Right cardiac atrium (tissue), 5 donors: ENCODE measurements around the gene OR2G6. TPM values are rescaled to one million over a fixed set of nuclear protein-coding genes. Genes with fewer than 3 reads are reported as not detected.
A peak's percentile ranks its signal among the peaks of the same experiment; 100 is the strongest.
"Not testable (repeated sequence)": the region's sequence is repeated elsewhere in the genome, so short reads cannot be mapped to it uniquely, and the experiment has no call there.

Experiments
- ATAC-seq, 2 donors: fragments of 200-7000 bp; cut with Tn5 transposase; one replicate each; pipeline versions ENCODE4 v1.8.0 to v1.9.1; 2020; ENCODE audit warnings: moderate library complexity in 2 of 2, mild to moderate bottlenecking in 1 of 2
- DNase-seq, 3 donors: peaks; one replicate each; pipeline ENCODE4 v3.0.0-alpha.2; 2020
- H3K27ac ChIP-seq: one replicate; pipeline ENCODE4 v1.5.1; 2013; ENCODE audit warnings: mild to moderate bottlenecking, low read length, control low read depth, moderate library complexity
- H3K27me3 ChIP-seq: one replicate; pipeline ENCODE4 v1.6.1; 2013; ENCODE audit not compliant: control insufficient read depth, insufficient read depth
- H3K4me1 ChIP-seq: one replicate; pipeline ENCODE4 v1.6.1; 2013; ENCODE audit warnings: low read length; ENCODE audit not compliant: control insufficient read depth, insufficient read depth
- H3K4me3 ChIP-seq: one replicate; pipeline ENCODE4 v1.5.1; 2013; ENCODE audit warnings: low read length, control low read depth
- H3K9me3 ChIP-seq: one replicate; pipeline ENCODE4 v1.6.1; 2013; ENCODE audit warnings: low read length; ENCODE audit not compliant: control insufficient read depth
- WGBS: extraction: QIAGEN DNeasy Blood & Tissue Kit; methylation state at CpG from one replicate; pipeline ENCODE4 v1.1.7; 2013; 5-methylcytosine and 5-hydroxymethylcytosine counted together
- intact Hi-C, 4 donors: fragments of 100-400 bp; cut with DNase I; formaldehyde crosslinking; loops; one replicate each; pipeline versions ENCODE4 v1.11.0 to v1.14.0; 2022 to 2023
- polyA plus RNA-seq: library from polyadenylated mRNA; stranded (reverse); fragments of 200-250 nt; gene quantifications from one replicate; pipeline ENCODE4 v1.2.3, GENCODE V29; 2013
- total RNA-seq, 4 donors: library from RNA; stranded (reverse); fragmentation: NEBNext Ultra II Directional; extraction: Animal tissue kit (Norgen Biotek cat#: 25700); gene quantifications; one replicate each; pipeline ENCODE4 v1.2.1, GENCODE V29; 2021
- donor health status: healthy with polysubstance abuse.
- donor health status: DM: no; HTN: yes; CAD: no.
- donor health status: DM: no; HTN: no; CAD: no.
- donor health status: DM: no; HTN: yes; CAD: no; lungs with severe emphysema.
- donor health status: DM: yes; HTN: yes; CAD: no.

OR2G6 gene
- total and polyA plus RNA-seq, 5 donors = not detected

DNA sequence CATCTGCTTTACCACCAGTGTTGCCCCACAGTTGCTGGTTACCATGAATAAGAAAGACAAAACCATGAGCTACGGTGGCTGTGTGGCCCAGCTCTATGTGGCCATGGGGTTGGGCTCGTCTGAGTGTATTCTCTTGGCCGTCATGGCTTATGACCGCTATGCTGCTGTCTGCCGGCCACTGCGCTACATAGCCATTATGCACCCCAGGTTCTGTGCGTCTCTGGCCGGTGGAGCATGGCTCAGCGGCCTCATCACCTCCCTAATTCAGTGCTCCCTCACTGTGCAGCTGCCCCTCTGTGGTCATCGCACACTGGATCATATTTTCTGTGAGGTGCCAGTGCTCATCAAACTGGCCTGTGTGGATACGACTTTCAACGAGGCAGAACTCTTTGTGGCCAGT lies 14.0 kb downstream of the OR2G6 start:
- intact Hi-C loops = no loop called here
- H3K4me3 ChIP-seq = no peak overlapping the region
- 84% methylated on average over 12 of the region's 12 CpGs for WGBS
- H3K9me3 ChIP-seq = no peaks in the 10 kb centered on the region
- H3K27me3 ChIP-seq = no peaks in the 10 kb centered on the region
- H3K27ac ChIP-seq = no peak overlapping the region
- DNase-seq (no peak), ATAC-seq (no peak)
- H3K4me1 ChIP-seq = no peaks in the 10 kb centered on the region

GRCh38 chr1:248537449-248537848 lies 29.6 kb downstream of the OR2G6 start:
- ATAC-seq, H3K4me1 ChIP-seq, H3K9me3 ChIP-seq, H3K27ac ChIP-seq, H3K4me3 ChIP-seq, intact Hi-C loops, H3K27me3 ChIP-seq, DNase-seq: not testable (repeated sequence)

- no CpG with 5 or more reads among the region's 2 CpGs for WGBS
- H3K27ac ChIP-seq, DNase-seq, intact Hi-C loops, H3K27me3 ChIP-seq, H3K9me3 ChIP-seq, H3K4me3 ChIP-seq, H3K4me1 ChIP-seq, ATAC-seq: not testable (repeated sequence)
Observed at GRCh38 chr1:248547383-248547782, 39.5 kb downstream of the OR2G6 start.

DNA sequence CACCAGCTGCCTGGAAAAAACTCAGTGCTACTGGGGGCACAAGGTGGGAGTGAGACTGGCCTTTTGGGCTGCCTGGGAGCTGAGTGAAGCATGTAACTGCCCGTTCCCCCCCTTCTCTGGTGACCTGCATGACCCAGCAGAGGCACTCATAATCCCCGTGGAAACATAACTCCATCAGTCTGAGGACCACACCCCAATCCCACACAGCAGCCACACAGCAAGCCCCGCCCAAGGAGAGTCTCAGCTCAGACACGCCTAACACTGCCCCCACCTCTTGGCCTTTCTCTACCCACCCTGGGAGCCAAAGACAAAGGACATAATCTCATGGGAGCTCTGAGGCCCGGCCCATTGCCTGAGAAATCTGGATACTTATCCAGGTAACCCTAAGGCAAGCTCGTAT lies 43.2 kb downstream of the OR2G6 start:
- DNase-seq, H3K4me1 ChIP-seq, intact Hi-C loops, H3K4me3 ChIP-seq, ATAC-seq, H3K27ac ChIP-seq, H3K27me3 ChIP-seq, H3K9me3 ChIP-seq: not testable (repeated sequence)
- no CpG with 5 or more reads among the region's 6 CpGs for WGBS

DNA sequence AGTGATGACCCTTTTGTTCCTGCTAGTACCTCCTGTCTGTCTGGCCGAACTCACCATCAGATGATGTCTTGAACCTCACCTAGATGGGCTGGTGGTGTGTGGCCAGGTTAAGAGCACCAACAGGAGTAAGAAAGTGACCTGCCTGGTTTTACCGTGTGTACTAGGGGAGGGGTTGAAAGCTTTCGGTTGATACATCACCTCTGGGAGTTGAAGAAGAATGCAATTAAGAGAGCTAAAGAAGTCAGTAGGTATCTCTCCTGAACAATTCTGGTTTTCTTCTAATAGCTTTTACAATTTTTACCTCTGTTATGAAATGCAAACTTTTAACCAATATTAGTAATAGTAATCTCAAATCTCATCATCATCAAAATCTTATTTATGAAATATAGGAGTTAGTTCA lies 54.8 kb downstream of the OR2G6 start, which contains the start of gene OR2T29:
TSS of gene OR2T29 (minus strand) at position 101 of the 400 bp plus-strand sequence. CDS start 3,281 bp downstream, outside the sequence.
- H3K27me3 ChIP-seq, H3K4me3 ChIP-seq, H3K4me1 ChIP-seq, ATAC-seq, H3K9me3 ChIP-seq, H3K27ac ChIP-seq, DNase-seq, intact Hi-C loops: not testable (repeated sequence)
- WGBS = 80% methylated on average over 3 of the region's 3 CpGs

DNA sequence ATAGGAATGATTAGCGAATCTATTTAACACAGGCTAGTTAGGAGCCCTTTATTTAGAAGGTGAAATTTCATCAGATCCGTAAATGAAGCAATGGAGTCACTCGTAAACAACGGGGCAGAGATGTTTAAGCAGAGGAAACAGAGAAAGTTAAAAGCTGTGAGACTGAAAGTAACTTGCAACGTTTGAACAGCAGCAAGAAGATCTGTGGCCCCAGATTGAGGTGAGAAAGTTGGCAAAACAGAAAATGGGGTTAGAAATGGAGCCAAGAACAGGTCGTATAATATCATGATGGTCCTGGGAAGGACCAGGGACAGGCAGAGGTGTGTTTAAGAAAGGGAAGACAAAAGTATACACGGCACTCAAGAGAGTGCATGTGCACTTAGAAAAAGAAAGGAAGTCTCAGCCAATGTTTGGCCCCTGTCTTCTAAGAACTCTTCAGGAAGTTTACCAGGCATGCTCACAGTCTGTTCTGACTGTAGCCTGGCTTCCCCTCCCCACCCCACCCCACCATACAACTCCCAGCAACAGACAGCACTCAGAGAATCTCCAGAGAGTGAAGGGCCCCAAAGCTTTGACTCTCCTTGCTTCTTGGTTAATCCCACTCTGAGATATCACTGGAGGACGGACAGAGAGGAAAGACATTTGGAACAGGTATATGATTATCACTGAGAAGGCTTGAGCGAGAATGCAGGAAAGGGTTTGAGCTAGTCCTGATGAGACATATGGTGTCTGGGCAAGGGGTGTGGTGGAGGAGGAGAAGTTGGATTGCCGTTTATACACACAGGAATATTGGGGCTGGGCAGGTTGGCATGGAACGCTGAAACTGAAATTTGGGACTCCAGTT lies 57.9 kb downstream of the OR2G6 start:
- intact Hi-C loops, H3K9me3 ChIP-seq, H3K4me3 ChIP-seq, H3K4me1 ChIP-seq, ATAC-seq, H3K27ac ChIP-seq, DNase-seq, H3K27me3 ChIP-seq: not testable (repeated sequence)
- WGBS = 63% methylated on average over 11 of the region's 11 CpGs

DNA sequence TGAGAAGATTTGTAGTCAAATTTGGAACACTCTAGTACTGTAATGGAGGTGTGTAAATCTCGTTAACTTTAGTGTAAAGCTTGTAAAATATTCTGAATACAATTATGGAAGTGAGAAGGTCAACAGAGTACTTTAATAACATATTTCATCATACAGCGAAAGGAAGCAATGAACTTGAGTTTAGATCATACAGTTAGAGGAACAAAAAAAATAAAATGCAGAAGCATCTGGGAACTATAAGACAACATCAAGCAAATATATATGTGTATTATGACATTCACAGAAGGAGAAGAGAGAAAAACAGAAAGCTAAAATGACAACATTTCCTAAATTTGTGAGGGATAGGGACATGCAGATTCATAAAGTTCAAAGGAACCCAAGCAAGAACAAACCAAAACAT lies 61.2 kb downstream of the OR2G6 start:
- H3K9me3 ChIP-seq, H3K4me3 ChIP-seq, H3K27me3 ChIP-seq, H3K4me1 ChIP-seq, DNase-seq, intact Hi-C loops, ATAC-seq, H3K27ac ChIP-seq: not testable (repeated sequence)
- 17% methylated on average over 2 of the region's 2 CpGs for WGBS

DNA sequence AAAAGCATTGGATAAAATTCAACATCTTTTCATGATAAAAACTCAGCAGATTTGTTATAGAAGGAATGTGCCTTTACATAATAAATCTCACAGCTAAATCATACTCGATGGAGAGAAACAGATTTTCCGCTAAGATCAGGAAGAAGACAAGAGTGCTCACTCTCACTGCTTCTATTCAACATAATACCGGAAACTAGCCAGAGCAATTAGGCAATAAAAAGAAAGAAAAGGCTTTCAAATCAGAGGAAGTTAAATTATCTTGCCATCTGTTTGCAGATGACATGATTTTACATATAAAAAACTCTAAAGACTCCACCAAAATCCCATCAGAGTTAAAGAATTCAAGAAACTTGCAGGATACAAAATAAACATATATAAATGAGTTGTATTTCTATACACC lies 62.9 kb downstream of the OR2G6 start:
- H3K27me3 ChIP-seq, DNase-seq, H3K27ac ChIP-seq, H3K4me3 ChIP-seq, intact Hi-C loops, H3K9me3 ChIP-seq, H3K4me1 ChIP-seq, ATAC-seq: not testable (repeated sequence)
- 77% methylated on average over 3 of the region's 3 CpGs for WGBS

GRCh38 chr1:248572049-248572448 lies 64.2 kb downstream of the OR2G6 start:
- DNase-seq, ATAC-seq, H3K9me3 ChIP-seq, H3K27ac ChIP-seq, H3K4me1 ChIP-seq, intact Hi-C loops, H3K27me3 ChIP-seq, H3K4me3 ChIP-seq: not testable (repeated sequence)
- no CpG with 5 or more reads among the region's 1 CpG for WGBS

DNA sequence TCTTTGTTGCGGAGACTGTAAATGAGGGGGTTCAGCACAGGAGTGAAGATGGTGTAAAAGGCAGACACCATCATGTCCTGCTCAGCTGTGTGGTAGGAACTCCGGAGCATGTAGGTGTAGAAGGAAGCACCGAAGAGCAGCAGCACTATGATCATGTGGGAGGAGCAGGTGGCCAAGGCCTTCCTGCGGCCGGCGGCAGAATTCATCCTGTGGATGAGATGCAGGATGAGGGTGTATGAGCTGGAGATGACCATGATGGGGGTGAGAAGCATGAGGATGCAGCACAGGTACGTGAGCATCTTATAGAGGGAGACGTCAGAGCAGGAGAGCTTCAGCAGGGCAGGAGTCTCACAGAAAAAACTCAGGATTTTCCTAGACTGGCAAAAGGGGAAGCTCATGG lies 66.0 kb downstream of the OR2G6 start:
- H3K27me3 ChIP-seq, intact Hi-C loops, H3K4me1 ChIP-seq, H3K27ac ChIP-seq, ATAC-seq, H3K9me3 ChIP-seq, H3K4me3 ChIP-seq: not testable (repeated sequence)
- DNase-seq = peak in 1 of 3 donors; percentile 15
- 85% methylated on average over 6 of the region's 8 CpGs for WGBS

DNA sequence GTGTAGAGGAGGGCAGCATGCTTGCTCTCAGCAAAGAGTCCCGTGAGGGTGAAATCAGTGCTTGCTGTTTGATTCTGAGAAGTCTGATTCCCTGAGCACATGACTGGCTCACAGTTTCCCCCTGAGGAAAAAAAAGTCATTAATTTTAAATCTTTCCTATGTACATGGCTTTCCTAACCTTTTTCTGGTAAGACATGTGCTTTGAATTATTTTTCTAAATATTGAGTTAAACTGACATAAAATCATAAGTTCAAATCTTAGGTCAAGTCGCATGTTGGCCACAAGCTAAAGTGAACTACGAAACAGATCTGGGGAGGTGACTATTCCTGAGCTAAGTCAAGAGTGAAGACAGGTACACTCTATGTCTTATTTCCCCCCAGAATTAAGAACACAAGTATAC lies 66.8 kb downstream of the OR2G6 start, which contains the start of gene OR2T34:
TSS of gene OR2T34 (minus strand) at position 101 of the 400 bp plus-strand sequence. CDS start at position 101, 0 bp downstream.
- intact Hi-C loops, H3K4me3 ChIP-seq, H3K9me3 ChIP-seq, ATAC-seq, H3K4me1 ChIP-seq, DNase-seq, H3K27ac ChIP-seq, H3K27me3 ChIP-seq: not testable (repeated sequence)
- 81% methylated on average over 3 of the region's 3 CpGs for WGBS
